ENCODE results near the gene KLHDC7A.

The KLHDC7A gene

DNA sequence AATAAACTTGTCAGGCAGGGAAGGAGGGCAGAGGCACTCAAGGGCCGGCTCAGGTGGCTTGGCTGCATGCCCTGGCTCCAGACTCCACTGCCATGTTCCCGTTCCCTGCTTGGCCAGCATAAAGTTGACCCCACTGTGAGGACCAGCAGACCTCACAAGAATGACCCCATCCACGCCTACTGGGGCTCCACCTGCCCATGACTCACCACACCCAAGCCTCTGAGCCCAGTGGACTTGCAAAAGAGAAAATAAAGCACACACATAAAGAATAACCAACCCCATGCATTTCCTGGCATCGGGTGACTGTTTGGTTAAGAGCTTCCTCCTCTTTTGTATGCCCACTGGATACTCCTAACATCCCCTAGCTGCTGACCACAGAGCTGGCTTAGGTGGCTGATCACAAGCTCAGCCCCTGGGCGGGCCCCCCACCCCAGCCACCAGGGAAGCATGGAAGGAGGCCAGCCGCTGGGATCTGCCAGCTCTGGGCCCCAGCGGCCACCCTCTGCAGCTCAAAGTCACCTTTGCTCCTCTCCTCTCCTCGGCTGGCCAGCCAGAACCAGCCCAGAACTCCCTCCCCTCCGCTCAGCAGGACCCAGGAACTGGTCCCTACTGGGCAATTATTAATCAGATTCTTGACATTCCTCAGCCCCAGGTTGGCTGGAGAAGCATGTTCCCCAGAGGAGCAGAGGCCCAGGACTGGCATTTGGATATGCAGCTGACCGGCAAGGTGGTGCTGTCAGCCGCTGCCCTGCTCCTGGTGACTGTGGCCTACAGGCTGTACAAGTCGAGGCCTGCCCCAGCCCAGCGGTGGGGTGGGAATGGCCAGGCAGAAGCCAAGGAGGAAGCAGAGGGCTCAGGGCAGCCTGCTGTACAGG is at the start of gene KLHDC7A:
Gene KLHDC7A, plus strand, starts transcription at position 616 of the 875 bp plus-strand sequence. Its CDS starts 52 bp downstream, at position 668.
- Histone ChIP-seq H3K27ac (ENCODE audit: low read depth in 2 of 2, low read length in 2 of 2) (peak within 1 kb of the TSS; percentile 56 to 79), H3K36me3 (ENCODE audit: control insufficient read depth in 2 of 2, insufficient read depth in 2 of 2, low read length in 2 of 2) (no peaks in the 10 kb centered on the region), H3K9ac (ENCODE audit: low read depth in 1 of 2, low read length in 2 of 2) (peak within 1 kb of the TSS in 1 of 2 donors; percentile 27), H3K4me1 (ENCODE audit: control insufficient read depth in 2 of 2, insufficient read depth in 2 of 2, low read length in 2 of 2) (peaks cover 10 to 20% of the 10 kb centered on the region in 2 donors), H3K4me3 (ENCODE audit: low read length in 2 of 2) (peak within 1 kb of the TSS; percentile 14 to 20), H3K9me3 (ENCODE audit: control insufficient read depth in 2 of 2, low read length in 2 of 2) (no peaks in the 10 kb centered on the region), H3K27me3 (ENCODE audit: control insufficient read depth in 2 of 2, insufficient read depth in 2 of 2, low read length in 2 of 2) (no peaks in the 10 kb centered on the region)

DNA sequence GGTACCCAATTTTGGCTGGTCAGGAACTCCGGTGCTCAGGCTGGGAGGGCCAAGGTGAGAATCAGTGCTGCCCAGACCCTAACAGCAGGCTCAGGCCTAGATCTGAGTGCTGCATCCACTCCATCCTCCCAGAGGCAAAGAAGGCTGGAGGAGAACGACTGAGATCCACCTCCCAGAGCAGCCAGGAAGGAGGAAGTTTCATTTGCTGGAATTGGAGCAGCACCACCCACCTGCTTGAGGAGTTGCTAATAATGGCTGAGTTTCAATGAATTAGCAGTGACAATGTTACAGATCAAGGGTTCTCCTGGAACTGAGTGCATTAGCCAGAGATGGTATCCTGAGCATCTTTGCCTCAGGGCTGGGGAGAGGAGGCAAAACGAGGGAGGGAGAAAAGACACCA is 46.7 kb upstream of the KLHDC7A start:
- no peak overlapping the region for H3K27ac ChIP-seq (ENCODE audit: low read depth in 2 of 2, low read length in 2 of 2)
- no peak overlapping the region for H3K4me3 ChIP-seq (ENCODE audit: low read length in 2 of 2)
- peaks cover 0 to 2% of the 10 kb centered on the region in 2 donors for H3K9me3 ChIP-seq (ENCODE audit: control insufficient read depth in 2 of 2, low read length in 2 of 2)
- H3K27me3 ChIP-seq (ENCODE audit: control insufficient read depth in 2 of 2, insufficient read depth in 2 of 2, low read length in 2 of 2) = no peaks in the 10 kb centered on the region
- H3K9ac ChIP-seq (ENCODE audit: low read depth in 1 of 2, low read length in 2 of 2) = no peak overlapping the region
- no peaks in the 10 kb centered on the region for H3K36me3 ChIP-seq (ENCODE audit: control insufficient read depth in 2 of 2, insufficient read depth in 2 of 2, low read length in 2 of 2)
- H3K4me1 ChIP-seq (ENCODE audit: control insufficient read depth in 2 of 2, insufficient read depth in 2 of 2, low read length in 2 of 2) = no peaks in the 10 kb centered on the region

DNA sequence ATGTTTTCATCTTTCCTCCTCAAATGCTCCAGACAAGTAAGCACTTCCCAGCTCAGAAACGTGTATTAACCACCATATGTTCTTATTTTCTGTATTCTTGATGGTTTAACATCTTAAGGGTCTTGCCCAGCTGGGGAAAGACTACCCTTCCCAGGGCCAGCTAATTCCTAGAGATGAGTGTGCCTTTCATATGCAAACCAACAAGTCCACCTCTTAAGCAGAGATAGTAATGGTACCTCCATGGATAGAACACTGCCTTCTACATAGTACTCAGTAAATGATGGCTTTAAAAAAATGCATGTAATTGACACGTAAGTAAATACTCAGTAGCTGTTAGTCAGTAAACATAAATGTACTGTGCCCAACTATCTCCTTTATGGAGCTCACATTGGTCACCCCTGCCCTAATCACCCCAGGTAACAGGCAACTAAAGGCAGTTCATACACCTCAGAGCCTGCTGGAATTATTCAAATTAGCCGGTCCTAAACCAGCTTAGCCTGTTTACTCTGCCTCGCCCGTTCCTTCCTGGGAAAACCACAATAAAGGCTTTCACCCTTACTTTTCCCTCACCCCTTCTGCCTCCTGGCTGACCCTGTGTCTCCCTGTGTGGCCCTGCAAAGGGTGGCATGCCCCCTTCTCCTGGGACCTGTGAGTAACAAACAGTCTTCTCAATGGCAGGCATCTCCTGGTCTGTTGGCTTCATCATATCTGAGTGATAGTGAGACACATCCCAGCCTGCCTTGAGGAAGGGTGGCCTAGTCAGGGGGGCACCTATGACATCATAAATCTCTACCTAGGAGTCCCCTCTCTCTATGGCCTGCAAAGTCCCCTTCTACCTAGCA is 40.1 kb upstream of the KLHDC7A start:
- H3K27ac ChIP-seq (ENCODE audit: low read depth in 2 of 2, low read length in 2 of 2) = peak overlapping the region in 1 of 2 donors; percentile 6
- H3K9me3 ChIP-seq (ENCODE audit: control insufficient read depth in 2 of 2, low read length in 2 of 2) = no peaks in the 10 kb centered on the region
- H3K4me3 ChIP-seq (ENCODE audit: low read length in 2 of 2) = no peak overlapping the region
- H3K9ac ChIP-seq (ENCODE audit: low read depth in 1 of 2, low read length in 2 of 2) = no peak overlapping the region
- no peaks in the 10 kb centered on the region for H3K36me3 ChIP-seq (ENCODE audit: control insufficient read depth in 2 of 2, insufficient read depth in 2 of 2, low read length in 2 of 2)
- no peaks in the 10 kb centered on the region for H3K27me3 ChIP-seq (ENCODE audit: control insufficient read depth in 2 of 2, insufficient read depth in 2 of 2, low read length in 2 of 2)
- H3K4me1 ChIP-seq (ENCODE audit: control insufficient read depth in 2 of 2, insufficient read depth in 2 of 2, low read length in 2 of 2) = peaks cover 0 to 7% of the 10 kb centered on the region in 2 donors

DNA sequence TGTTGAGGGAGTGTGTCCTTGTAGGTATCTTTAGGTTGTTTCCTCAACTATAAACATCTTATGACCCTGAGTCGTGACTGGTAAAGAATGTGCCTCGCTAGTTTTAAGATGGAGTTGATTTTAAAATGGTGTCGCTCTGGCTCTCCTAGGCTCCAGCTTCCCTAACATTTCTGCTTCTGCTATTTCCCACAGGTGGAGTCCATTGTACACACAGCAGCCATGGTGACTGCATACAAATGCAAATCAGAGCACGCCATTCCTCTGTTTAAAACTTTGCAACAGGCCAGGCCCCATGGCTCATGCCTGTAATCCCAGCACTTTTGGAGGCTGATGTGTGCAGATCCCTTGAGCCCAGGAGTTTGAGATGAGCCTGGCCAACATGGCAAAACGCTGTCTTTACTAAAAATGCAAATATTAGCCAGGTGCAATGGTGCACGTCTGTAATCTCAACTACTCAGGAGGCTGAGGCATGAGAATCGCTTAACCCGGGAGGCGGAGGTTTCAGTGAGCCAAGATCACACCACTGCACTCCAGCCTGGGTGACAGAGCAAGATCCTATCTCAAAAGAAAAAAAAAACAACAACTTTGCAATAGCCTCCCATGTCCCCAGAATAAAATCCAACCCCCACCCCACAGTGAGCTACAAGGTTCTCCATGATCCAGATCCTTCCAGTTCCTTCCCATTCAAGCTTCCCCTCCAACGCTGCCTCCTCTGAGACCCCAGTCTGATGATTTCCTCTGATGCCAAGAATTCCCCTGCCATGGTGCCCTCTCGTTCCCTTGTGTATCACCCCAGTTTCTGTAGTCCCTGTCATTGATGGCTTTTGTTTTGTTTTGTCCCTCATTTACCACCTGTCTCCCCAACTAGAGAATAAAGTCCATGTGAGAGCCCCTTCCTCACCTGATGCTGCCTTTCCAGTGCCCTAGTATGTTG is 36.9 kb upstream of the KLHDC7A start:
- H3K27ac ChIP-seq (ENCODE audit: low read depth in 2 of 2, low read length in 2 of 2) = no peak overlapping the region
- H3K4me1 ChIP-seq (ENCODE audit: control insufficient read depth in 2 of 2, insufficient read depth in 2 of 2, low read length in 2 of 2) = peaks cover 0 to 7% of the 10 kb centered on the region in 2 donors
- peaks cover 0 to 3% of the 10 kb centered on the region in 2 donors for H3K9me3 ChIP-seq (ENCODE audit: control insufficient read depth in 2 of 2, low read length in 2 of 2)
- H3K36me3 ChIP-seq (ENCODE audit: control insufficient read depth in 2 of 2, insufficient read depth in 2 of 2, low read length in 2 of 2) = no peaks in the 10 kb centered on the region
- H3K27me3 ChIP-seq (ENCODE audit: control insufficient read depth in 2 of 2, insufficient read depth in 2 of 2, low read length in 2 of 2) = no peaks in the 10 kb centered on the region
- no peak overlapping the region for H3K4me3 ChIP-seq (ENCODE audit: low read length in 2 of 2)
- no peak overlapping the region for H3K9ac ChIP-seq (ENCODE audit: low read depth in 1 of 2, low read length in 2 of 2)

DNA sequence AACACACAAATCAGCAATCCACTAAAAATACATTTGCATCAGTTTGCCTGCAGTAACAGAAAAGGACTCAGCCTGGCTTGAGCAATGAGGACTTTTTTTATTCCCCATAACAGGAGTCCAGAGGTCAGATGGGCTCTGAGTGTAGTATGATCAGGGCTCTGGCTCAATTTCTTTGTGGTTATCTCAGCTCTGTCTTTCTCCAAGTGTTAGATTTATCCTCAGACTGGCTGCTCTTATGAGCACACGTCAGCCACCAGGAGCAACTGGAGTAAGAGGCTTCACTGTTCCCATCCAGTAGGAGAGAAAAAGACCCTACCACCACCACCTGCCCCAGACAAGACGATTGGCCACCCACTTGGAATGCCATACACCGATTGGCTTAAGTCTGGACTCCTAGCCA is 36.2 kb upstream of the KLHDC7A start:
- H3K9me3 ChIP-seq (ENCODE audit: control insufficient read depth in 2 of 2, low read length in 2 of 2) = peaks cover 0 to 3% of the 10 kb centered on the region in 2 donors
- no peaks in the 10 kb centered on the region for H3K36me3 ChIP-seq (ENCODE audit: control insufficient read depth in 2 of 2, insufficient read depth in 2 of 2, low read length in 2 of 2)
- H3K9ac ChIP-seq (ENCODE audit: low read depth in 1 of 2, low read length in 2 of 2) = no peak overlapping the region
- peaks cover 0 to 7% of the 10 kb centered on the region in 2 donors for H3K4me1 ChIP-seq (ENCODE audit: control insufficient read depth in 2 of 2, insufficient read depth in 2 of 2, low read length in 2 of 2)
- no peak overlapping the region for H3K4me3 ChIP-seq (ENCODE audit: low read length in 2 of 2)
- no peaks in the 10 kb centered on the region for H3K27me3 ChIP-seq (ENCODE audit: control insufficient read depth in 2 of 2, insufficient read depth in 2 of 2, low read length in 2 of 2)
- H3K27ac ChIP-seq (ENCODE audit: low read depth in 2 of 2, low read length in 2 of 2) = no peak overlapping the region

DNA sequence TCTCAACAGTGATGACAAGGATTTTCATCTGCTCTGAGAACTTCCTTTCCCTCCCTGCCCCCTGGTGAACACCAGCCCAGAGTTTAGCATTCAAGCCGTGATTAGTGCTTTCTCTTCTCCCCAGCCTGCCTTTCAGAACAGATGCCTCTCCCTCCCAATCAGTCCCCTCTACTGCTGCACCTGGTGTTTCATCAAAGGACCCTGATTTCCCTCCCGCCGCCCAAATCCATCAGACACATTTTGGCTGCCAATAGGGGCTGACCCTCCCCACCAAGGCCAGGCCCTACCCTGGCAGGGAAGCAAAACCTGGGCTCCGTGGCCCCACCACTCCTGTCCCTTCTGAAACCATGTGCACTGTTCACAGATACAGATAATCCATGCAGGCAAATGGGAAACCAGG is 34.0 kb upstream of the KLHDC7A start:
- Histone ChIP-seq H3K27me3 (ENCODE audit: control insufficient read depth in 2 of 2, insufficient read depth in 2 of 2, low read length in 2 of 2) (no peaks in the 10 kb centered on the region), H3K27ac (ENCODE audit: low read depth in 2 of 2, low read length in 2 of 2) (no peak overlapping the region), H3K36me3 (ENCODE audit: control insufficient read depth in 2 of 2, insufficient read depth in 2 of 2, low read length in 2 of 2) (no peaks in the 10 kb centered on the region), H3K9ac (ENCODE audit: low read depth in 1 of 2, low read length in 2 of 2) (no peak overlapping the region), H3K4me1 (ENCODE audit: control insufficient read depth in 2 of 2, insufficient read depth in 2 of 2, low read length in 2 of 2) (no peaks in the 10 kb centered on the region), H3K4me3 (ENCODE audit: low read length in 2 of 2) (no peak overlapping the region), H3K9me3 (ENCODE audit: control insufficient read depth in 2 of 2, low read length in 2 of 2) (peaks cover 0 to 3% of the 10 kb centered on the region in 2 donors)

DNA sequence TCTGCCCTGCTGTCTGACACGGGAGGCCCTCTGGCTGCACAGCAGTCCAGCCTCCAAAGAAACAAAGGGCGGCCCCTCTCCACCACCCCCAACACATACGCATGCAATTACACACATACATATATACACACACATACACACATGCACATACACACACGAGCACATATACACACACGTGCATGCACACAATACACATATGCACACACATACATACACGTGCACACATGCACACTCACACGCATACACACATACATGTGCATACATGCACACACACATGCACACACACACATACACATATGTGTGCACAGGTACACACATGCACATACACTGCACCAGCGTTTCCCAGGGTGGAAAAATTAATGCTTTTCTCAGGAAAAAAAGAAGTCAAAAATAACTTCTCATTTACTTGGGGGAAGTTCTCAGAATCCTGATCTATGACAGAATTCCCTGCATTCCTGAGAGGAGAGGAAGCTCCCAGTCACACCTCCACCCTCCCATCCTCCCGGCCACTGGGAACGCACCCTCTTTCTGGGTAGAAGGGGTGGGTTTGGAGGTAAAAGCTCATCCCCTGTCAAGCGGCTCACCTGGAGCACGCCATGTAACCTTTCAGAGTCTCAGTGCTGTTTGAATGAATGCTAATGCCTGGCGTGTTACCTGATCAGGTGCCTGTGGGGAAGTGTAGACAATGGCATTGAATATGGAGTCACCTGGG is 33.1 kb upstream of the KLHDC7A start:
- no peaks in the 10 kb centered on the region for H3K4me1 ChIP-seq (ENCODE audit: control insufficient read depth in 2 of 2, insufficient read depth in 2 of 2, low read length in 2 of 2)

DNA sequence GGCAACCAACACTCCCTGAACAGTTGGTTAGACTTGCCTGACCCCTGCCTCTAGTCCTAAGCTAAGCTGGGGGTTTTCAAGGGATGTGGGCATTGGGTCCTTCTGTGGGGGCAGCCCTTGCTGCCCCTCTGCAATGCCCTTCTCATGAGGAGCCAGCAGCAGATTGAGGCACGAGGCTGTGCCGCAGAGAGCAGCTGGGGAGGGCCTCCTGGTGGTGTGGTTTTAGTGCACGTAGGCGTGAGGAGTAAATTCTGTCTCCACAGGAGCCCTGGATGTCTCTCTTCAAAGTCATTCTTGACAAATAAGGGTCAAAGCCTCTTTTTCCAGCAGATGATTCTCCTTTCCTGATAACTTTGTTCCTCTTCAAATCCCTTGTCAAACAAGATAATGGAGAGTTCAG is 31.8 kb upstream of the KLHDC7A start:
- Histone ChIP-seq H3K9ac (ENCODE audit: low read depth in 1 of 2, low read length in 2 of 2) (no peak overlapping the region), H3K27ac (ENCODE audit: low read depth in 2 of 2, low read length in 2 of 2) (no peak overlapping the region), H3K9me3 (ENCODE audit: control insufficient read depth in 2 of 2, low read length in 2 of 2) (peaks cover 0 to 3% of the 10 kb centered on the region in 2 donors), H3K4me1 (ENCODE audit: control insufficient read depth in 2 of 2, insufficient read depth in 2 of 2, low read length in 2 of 2) (no peaks in the 10 kb centered on the region), H3K4me3 (ENCODE audit: low read length in 2 of 2) (no peak overlapping the region), H3K36me3 (ENCODE audit: control insufficient read depth in 2 of 2, insufficient read depth in 2 of 2, low read length in 2 of 2) (no peaks in the 10 kb centered on the region), H3K27me3 (ENCODE audit: control insufficient read depth in 2 of 2, insufficient read depth in 2 of 2, low read length in 2 of 2) (no peaks in the 10 kb centered on the region)

More for the DNA sequence above, 33.1 kb upstream of the KLHDC7A start:
- Histone ChIP-seq H3K36me3 (ENCODE audit: control insufficient read depth in 2 of 2, insufficient read depth in 2 of 2, low read length in 2 of 2) (no peaks in the 10 kb centered on the region), H3K9ac (ENCODE audit: low read depth in 1 of 2, low read length in 2 of 2) (no peak overlapping the region), H3K27me3 (ENCODE audit: control insufficient read depth in 2 of 2, insufficient read depth in 2 of 2, low read length in 2 of 2) (no peaks in the 10 kb centered on the region), H3K9me3 (ENCODE audit: control insufficient read depth in 2 of 2, low read length in 2 of 2) (peaks cover 0 to 3% of the 10 kb centered on the region in 2 donors), H3K27ac (ENCODE audit: low read depth in 2 of 2, low read length in 2 of 2) (no peak overlapping the region), H3K4me3 (ENCODE audit: low read length in 2 of 2) (no peak overlapping the region)

DNA sequence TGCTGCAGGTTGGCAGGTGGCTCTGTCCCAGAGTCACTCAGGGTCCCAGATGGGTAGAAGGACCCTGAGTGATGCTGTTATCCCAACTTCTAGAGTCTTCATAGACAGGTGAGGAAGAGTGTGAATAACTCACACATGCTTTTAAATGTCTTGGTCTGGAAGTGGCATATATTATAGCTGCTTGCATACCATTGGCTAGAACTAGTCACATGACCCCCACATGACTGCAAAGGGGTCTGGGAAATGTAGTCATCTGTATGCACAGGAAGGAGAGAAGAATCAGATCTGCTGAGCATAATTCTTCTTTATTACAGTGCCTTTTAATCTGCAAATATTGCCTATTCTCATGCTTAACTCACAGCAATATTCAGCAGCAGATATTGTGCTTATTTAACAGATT is 28.2 kb upstream of the KLHDC7A start:
- Histone ChIP-seq H3K4me1 (ENCODE audit: control insufficient read depth in 2 of 2, insufficient read depth in 2 of 2, low read length in 2 of 2) (no peaks in the 10 kb centered on the region), H3K4me3 (ENCODE audit: low read length in 2 of 2) (no peak overlapping the region), H3K27ac (ENCODE audit: low read depth in 2 of 2, low read length in 2 of 2) (no peak overlapping the region), H3K9ac (ENCODE audit: low read depth in 1 of 2, low read length in 2 of 2) (no peak overlapping the region), H3K36me3 (ENCODE audit: control insufficient read depth in 2 of 2, insufficient read depth in 2 of 2, low read length in 2 of 2) (no peaks in the 10 kb centered on the region), H3K9me3 (ENCODE audit: control insufficient read depth in 2 of 2, low read length in 2 of 2) (no peaks in the 10 kb centered on the region), H3K27me3 (ENCODE audit: control insufficient read depth in 2 of 2, insufficient read depth in 2 of 2, low read length in 2 of 2) (no peaks in the 10 kb centered on the region)
